Measurements from ENCODE around the gene FAM43B.

FAM43B gene

DNA sequence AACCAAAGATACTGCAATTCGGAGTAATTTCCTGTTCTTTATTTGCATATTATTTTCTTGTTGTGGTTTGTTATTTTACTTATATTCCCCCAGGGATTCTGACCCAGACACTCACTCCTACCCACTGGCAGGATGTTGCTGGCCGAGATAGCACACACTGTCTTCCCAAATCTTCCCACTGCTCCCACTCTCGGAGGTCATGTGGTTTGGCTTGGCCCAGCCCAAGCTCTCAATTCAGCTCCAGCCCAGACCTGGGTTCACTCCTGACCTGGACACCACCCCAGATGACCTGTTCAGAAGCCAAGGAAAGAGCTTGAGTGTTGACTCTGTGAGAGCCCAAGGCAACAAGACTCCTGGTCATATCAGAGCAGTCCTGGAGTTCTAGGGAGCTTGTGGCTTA is 1.2 kb upstream of the FAM43B start:
- no peak for DNase-seq (ENCODE audit: low read depth)

DNA sequence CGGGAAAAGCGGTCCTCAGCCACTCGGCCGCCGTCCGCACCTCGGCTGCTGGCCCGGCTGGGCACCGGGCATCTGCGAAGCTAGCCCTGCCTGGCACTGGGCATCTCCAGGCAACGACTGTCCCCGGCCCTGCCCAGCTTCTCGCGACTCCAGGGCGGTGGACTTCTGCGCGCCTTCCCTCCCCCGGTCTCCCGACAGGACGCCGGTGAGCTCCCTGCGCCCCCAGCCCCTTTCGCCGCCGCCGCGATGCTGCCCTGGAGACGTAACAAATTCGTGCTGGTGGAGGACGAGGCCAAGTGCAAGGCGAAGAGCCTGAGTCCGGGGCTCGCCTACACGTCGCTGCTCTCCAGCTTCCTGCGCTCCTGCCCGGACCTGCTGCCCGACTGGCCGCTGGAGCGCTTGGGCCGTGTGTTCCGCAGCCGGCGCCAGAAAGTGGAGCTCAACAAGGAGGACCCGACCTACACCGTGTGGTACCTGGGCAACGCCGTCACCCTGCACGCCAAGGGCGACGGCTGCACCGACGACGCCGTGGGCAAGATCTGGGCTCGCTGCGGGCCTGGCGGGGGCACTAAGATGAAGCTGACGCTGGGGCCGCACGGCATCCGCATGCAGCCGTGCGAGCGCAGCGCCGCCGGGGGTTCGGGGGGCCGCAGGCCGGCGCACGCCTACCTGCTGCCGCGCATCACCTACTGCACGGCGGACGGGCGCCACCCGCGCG is 514 bp downstream of the FAM43B start:
- DNase-seq (ENCODE audit: low read depth): no peak

DNA sequence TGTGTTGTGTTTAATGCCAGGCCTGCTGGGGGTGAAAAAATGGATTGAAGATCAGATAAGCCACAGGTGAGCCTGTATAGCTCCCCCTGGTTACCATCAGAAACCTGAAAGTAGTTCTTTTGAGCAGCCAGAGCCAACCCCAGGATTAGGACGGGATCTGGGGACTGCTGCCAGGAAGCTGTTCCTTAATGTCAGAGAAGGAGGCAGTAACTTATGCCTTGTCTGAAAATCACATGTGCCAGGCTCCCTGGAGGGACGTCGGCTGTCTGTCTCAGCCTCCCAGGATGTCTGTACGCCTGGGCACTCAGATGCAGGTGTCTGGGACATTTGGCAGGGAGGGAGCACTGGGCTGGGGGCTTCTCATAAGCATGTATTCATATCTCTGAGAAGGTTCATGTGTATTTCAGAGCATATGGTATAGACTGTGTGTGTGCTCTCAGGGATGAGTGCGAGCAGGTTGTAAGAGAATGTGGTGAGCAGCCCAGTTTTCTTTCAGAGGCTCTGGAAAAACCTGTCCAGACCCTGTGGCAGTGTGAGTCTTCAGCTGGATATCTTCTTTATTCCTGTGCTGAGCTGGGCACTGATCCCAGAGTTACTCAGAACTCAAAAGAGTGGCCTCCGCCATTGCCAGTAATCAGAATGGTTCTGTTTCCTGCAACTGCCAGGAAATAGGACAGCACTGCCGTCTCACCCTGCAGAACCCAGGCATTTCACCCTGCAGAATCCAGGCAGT is 2.8 kb downstream of the FAM43B start:
- no peak for DNase-seq (ENCODE audit: low read depth)

DNA sequence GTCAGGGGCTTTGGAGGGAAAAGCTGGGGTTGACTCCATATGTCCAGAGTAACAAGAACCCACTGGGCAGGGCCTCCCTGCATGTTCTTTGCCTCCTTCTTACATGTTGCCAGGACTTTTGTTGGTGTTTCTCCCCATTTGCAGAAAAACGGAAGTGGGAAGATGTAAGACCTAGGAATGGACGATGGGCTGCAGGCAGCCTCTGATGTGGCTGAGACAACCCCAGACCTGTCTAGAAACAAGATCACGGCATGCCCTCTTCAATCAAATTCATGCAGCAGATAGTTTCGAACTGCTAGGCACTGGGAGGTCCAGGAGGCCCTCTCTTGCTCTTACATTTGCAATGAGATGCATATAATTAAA is 3.4 kb downstream of the FAM43B start:
- no peak for DNase-seq (ENCODE audit: low read depth)

DNA sequence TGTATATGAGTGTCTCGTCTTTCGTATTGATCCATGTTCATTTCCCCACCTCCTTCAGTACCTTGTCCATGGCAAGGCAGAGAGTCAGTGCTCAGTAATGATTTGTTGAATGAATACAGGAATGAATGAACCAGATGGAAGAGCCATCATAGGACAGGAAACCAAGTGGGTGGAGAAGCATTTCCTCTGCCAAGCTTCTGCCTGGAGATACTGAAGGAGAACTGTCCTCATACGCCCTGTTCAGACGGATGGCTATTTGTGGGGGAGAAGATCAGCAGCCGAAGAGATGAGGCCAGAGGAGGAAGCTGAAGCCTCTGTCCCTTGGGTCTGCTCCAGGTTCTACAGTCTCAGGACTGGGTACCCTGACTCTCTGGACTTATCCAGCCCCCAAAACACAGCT is 5.8 kb downstream of the FAM43B start:
- no peak for DNase-seq (ENCODE audit: low read depth)

DNA sequence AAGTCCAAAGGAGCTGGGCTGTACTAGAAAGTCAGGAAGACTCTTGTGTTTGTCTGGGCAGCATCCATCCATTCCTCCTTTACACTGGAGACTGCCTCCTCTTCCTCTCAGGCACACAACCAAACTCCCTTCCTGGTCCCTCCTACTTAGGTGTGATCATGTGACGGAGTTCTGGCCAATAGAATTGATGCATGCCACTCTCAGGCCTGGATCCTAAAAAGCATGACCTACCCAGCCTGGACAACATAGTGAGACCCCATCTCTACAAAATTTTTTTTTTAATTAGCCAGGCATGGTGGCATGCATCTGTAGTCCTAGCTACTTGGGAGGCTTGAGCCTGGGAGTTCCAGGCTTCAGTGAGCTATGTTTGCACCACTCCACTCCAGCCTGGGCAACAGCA is 8.6 kb downstream of the FAM43B start:
- DNase-seq (ENCODE audit: low read depth): no peak

DNA sequence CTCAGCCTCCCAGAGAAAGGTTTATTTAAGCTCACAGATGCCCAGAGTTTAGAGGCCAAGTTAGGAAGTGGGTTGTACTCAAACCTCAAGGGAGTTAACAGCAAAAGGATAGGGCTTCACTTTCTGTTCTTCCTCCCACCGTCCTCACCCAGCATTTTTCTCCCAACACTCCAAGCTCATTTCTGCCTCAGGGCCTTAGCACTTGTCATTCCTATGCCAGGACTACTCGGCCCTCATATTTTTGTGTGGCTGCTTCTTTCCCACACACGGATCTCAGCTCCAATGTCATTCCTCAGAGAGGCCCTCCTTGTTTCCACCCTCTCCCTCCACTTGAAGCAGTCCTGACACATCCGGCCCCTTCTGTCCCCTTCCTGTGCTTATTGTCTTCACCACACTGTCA is 12.9 kb downstream of the FAM43B start:
- no peak for DNase-seq (ENCODE audit: low read depth)

DNA sequence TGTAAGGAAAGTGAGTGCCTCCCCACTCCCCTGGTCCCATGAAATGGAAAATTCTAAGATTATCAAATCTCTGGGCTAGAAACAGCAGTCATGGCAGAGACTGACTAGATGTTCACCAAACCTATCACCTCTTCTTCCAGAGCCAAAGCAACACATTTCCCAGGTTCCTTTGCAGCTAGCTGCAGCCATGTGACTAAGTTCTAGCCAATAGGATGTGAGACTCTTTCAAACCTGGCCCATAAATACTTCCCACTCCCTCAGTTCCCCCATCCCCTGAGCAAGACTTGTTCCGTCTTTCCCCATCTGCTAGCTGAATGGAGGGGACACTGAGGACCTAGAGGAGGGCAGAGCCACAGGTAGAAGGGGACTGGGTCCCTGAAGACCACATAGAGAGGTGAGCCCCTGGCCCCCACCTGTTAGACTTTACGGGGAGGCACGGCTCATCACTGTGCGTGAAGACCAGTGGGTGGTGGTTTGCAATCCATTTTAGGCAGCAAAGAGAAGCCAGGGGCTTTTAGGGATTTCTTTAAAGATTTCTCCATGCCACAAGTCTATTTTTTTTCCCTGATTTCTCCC is 17.2 kb downstream of the FAM43B start:
- no peak for DNase-seq (ENCODE audit: low read depth)

DNA sequence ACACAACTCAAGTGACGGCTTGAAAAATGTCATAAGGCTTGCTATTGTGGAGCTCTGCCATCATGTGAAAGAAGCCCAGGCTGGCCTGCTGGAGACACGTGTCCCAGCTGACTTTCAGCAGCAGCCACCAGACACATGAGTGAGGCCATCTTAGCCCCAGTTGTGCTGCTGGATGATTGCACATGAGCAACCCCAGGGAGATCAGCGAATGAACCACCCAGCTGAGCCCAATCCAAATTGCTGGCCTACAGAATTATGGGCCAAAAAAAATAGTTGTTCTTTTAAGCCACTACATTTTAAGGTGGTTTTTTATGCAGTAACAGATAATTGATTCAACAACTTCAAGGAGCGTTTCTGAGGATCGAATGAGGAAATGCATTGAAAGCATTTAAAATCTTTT is 19.1 kb downstream of the FAM43B start:
- DNase-seq (ENCODE audit: low read depth): no peak

DNA sequence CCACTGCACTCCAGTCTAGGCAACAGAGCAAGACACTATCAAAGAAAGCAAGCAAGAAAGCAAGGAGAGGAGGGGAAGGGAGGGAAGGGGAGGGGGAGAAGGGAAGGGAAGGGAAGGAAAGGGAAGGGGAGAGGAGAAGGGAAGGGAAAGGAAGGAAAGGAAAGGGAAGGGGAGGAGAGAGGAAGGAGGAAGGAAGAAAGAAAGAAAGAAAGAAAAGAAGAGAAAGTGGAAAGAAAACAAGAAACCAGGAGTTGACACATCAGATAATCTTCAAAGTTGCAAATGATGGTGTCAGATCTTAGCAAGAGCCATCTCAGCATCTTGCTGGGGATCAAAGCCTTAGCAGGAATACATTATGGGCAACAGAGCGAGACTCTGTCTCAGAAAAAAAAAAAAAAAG is 21.6 kb downstream of the FAM43B start:
- DNase-seq (ENCODE audit: low read depth): no peak

DNA sequence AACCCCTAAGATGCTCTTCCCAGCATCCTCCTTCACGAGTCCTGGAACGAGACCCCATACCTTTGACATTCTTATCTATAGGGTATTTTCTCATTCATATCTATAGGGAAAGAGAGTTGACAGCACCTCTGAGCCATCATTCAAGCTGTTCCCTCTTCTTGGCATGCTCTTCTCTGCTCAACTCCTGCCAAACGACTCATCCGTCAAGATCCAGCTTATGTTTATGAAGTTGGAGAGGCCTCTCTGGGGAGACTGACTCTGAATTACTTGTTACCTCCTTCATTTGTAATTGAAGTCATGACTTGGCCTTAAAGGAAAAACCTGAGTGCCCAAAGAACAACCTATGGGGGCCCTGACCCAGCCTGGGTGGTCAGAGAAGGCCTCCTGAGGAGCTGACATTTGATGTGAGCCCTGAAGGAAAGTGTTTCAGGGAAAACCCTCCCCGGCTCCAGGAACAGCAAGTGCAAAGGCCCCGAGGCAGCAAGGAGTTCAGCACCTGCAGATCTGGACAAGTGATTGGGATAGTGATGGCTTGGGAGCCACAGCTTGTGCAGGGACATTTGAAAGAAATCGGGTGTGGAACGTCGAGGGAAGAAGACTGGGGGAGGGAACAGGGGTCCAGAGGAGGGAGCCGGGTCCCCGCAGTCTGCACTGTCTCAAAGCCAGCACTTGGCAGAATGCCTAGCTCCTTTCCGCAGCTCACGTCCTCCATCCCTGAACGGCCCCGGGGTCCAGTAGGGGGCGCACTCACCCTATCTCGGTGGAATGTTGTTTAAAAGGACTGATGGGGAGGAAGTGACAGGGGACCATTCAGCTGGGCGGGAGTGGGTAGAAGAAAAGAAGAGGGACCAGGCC is 22.5 kb downstream of the FAM43B start:
- DNase-seq (ENCODE audit: low read depth): no peak

DNA sequence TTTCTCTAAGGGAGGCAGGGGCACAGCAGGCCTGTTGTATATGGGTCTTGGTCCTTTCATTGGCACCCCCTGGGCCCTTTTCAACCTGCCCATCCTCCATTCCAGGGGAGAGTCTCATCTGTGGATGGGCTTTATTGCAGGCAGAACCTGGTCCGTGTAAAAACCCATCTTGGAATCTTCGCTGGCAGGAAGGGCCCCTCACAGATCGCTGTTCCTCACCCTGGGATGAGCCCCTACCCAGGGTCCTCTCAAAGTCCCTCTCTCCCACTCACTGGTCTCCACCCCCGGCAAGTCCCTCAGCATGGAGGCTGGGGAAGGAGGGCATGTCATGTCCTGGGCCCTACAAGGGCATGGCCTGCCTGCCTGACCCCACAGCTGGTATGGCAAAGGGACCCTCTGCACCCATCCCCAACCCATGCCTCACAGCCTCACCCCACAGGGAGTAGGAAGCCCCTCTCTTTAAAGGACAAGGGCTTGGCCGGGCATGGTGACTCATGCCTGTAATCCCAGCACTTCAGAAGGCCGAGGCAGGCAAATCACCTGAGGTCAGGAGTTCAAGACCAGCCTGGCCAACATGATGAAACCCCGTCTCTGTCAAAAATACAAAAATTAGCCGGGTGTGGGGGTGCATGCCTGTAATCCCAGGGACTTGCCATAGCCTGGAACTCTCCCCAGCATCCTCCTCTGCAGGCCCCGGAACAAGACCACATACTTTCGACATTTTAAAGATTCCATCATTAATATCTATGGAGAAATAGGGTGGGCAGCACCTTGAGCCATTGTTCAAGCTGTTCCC is 23.4 kb downstream of the FAM43B start:
- no peak for DNase-seq (ENCODE audit: low read depth)

DNA sequence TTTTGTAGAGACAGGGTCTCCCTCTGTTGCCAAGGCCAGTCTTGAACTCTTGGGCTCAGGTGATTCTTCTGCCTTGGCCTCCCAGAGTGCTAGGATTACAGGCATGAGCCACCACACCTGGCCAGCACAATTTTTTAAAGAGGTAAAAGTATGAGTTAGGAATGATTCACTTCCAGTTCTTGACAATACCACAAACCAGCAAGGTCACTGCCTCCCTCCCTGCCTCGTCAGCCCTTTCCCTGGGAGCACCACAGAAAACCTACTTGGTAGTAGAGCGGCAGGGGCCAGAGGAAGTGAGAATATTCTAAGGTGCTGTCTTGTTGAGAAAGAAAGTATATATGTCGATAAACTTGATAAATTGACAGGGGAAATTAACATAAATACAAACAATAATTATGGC is 25.7 kb downstream of the FAM43B start:
- no peak for DNase-seq (ENCODE audit: low read depth)

DNA sequence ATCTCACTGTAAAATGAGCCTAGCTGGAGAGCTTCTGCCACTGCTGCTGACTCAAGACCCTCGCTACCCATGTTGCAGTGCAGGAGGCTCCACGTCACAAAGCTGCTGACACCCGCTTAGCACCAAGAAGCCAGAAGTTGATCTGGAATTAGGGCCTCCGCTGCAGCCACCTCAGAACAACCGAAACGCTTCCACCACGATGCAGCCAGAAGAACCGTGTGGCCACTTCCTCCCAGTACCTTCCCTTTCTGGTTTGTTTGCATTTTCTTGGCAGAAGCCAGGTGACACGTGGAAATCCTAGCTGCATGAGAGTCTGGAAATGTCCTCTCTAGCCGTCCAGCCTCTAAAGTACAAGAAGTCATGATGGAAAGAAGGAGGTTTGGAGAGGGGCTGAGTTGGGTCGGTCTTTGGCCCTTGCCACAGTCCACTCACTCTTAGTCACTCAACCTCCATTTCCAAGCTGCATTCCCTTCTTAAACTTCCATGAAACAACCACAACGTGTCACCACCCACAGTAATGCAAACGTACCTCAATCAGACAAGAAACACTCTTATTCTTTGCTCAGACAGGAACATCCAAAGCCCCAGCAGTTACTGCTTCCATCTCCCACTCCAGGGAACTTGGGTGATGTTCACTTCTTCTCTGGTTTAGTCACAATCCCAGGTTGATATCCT is 26.5 kb downstream of the FAM43B start:
- no peak for DNase-seq (ENCODE audit: low read depth)

DNA sequence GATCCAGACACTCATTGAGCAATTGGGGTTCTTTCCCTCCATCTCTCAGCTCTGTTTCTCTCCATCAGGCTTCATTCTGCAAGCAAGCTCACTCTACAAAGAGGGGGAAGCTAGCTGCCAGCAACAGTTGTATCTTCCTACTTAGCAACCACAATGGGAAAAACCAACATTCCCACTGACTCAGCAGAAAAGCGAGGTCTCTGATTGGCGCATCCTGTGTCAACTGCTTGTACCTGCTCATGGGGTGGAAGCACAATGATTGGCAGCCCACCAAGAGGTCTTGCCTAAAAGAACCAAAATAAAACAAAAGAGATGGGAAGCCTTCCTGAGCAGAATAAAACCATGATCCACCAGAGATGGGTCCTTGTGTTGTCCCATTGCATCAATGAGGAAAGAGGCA is 32.5 kb downstream of the FAM43B start:
- DNase-seq (ENCODE audit: low read depth): no peak

DNA sequence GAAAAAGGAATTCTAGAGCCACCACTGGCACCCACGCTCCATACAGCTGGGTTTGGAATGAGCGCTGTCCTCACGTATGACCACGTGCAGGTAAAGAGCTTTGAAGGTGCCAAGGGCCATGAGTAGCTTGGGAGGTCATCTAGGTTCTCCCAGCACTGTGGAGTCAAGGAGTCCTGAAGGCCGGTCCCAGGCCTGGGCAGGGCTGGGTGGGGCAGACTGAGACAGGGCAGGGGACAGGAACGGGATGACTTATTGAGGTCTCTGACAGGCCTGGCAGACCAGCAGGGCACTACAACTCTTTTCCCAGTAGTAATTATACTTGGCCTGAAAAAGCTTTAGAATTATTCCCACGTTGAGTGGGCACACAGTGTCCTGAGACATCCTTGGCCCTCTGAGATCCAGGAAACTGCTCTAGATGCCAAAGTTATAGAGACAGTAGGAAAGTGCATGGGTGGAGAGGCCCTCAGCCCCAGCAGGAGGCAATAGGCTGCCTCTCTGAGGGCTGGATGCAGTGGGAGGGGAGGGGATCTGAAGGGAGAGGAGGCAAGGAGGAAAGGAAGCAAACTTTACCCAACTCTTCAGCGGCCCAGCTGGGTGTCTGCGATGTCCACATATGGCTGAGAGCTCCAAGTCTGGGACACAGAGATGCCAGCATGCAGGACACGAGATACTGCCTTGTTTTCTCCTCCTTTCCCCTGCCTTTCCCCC is 34.7 kb downstream of the FAM43B start:
- no peak for DNase-seq (ENCODE audit: low read depth)

DNA sequence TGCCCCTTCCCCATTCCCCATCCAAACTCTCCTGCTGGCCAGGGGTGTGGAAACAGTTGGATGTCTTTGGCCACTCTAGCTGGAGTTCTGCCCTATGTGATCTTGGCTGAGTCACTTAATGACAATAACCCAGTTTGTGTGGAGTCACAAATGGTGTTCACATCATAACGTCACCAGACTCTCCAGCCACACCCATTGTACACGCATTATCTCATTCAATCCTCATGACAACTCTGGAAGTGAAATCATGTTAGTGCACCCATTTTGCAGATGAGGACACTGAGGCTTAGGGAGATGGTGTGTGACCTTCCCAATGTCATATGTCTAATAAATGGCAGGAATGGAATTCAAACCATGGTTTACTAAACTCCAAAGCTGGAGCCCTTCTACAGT is 35.3 kb downstream of the FAM43B start:
- no peak for DNase-seq (ENCODE audit: low read depth)

DNA sequence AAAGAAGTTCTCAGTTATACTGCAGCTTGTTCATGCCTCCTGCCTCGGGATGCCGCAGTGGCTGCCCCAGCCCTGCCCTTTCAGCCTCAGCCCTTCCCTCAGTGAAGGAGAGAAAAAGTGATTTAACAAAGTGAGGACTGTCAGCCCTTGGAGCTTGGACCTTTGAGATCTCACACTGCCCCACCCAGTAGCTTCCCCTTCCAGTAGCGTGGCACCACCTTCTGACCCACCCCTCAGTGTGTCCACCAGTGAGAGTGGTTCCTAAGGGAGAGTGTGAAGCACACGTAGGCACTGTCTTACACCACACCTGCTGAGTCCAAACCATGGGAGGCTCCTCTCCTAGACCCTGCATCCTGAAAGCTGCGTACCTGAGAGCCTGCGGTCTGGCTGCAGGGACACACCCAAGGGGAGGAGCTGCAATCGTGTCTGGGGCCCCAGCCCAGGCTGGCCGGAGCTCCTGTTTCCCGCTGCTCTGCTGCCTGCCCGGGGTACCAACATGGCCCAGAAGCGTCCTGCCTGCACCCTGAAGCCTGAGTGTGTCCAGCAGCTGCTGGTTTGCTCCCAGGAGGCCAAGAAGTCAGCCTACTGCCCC is 36.4 kb downstream of the FAM43B start, which contains the start of gene CDA:
CDA (plus strand) TSS at position 464 of the 592 bp plus-strand sequence; CDS start at position 497, 33 bp downstream.
- DNase-seq (ENCODE audit: low read depth): no peak

DNA sequence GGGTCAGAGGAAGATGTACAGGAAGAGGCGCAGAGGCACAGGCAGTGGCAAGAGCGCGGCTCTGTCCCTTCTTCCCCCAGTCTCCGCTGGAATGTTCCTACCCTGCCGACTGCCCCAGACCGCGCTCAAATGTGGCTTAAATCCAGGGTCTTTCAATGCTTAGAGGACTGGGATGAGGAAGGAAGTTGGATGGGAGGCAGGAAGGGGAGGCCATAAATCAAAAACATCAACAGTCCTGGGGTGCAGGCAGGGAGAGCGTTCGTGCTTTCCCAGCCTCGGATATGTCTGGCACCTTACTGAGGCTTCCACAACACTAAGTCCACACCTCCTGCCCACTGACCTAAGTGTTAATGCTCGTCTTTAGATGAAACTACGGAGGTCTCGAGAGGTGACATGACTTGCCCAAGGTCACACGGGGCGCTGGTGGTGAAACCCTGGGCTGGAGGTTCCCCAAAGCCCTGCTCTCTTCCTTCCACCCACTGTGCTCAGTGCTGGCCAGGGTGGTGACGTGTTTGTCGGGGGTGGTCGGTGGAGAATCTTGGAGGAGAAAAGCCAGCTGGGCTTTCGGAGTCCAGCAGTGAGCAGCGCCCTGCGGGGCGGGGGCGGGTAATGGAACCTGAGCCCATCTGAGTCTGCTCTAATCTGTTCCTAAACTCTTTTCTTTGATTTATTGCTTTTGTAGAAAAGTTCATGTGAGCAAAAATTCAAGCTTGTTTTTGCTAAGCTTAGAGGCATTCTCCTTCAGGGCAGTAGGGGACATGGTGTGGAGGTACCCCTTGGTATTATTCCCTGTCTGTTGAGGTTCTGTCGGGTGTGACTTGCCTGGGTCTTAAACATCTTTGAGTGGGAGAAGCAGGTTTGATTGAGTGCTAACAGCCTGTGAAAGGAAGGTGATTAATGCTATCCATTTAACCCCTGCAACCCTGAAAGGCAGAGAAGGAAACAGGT is 37.2 kb downstream of the FAM43B start:
- DNase-seq (ENCODE audit: low read depth): no peak

Measured in HS-5 (cell line).